Measurements from ENCODE around the gene KIF4A. TPM values are rescaled to one million over a fixed set of nuclear protein-coding genes. Genes with fewer than 3 reads are reported as not detected.

The KIF4A gene
- total RNA-seq, 1 donor from 2014 or later, result 0.19 TPM

DNA sequence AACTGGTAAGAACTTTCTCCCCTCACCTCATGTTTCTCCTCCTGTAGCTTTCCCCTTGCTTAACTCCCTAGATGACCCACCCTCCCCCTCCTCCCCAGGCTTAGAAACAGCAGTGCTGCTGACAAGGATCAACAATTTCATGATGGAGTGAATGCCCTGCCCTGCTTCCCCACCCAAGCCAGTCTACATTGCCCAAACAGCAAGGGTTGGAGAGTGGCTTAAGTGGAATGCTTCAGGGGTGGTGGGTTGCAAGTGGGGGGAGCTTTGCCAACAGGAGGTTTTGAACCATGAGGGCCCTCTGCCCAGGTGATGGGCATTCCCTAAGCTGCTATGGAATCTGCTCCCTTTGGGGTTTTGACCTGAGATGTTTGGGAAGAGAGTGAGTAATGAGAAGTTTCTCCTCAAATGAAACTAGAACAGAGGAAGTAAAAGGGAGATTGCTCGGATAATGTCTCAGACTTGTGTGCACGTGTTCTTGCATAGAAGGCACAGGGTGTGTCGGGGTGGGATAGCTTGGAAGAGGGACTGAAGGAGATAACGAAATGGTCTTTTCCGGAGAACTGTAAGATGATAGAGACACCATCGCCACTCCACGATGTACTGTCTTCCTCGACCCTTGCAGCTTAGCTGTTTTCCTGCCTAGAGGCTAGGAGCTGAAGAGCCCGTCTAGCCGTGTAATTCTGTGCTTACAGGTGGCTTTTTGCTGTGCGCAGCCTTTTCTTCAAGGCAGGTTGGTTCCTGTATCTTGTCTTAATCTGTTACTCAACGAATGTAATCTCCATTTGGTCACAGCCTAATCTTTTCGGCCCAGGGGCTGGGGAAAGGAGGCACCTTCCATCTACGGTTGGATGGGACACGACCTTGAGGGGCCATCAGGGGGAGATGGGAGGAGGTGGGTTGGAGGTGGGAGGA is 143.3 kb downstream of the KIF4A start:
- DNase-seq, result no peak
- intact Hi-C loops (cut with DNase I), result no loop called here
- no peak for ATAC-seq (ENCODE audit: poor library complexity)

DNA sequence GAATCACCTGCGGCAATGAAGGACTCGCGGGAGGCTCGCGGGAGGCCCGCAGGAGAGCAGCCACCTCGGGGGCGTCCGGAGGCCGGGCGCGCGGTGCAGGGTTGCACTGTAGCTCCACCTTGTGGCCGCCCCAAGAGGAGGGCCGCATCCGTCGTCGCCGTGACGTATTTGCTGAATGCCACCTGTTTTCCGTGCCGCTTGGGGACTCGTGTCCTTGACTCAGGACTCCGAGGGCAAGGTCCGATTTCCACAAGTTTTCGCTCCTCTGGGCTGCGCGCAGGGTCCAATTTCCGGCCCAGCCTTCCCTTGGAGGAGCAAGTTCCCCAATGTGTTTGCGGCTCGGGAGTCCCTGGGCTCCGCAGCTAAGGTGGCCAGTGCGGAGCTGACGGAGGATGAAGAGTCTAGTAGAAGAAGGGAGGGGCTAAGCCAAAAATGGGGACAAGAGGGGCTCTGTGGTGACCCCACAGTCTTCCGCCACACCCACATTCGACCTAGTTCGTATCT is 144.0 kb downstream of the KIF4A start:
- intact Hi-C loops (cut with DNase I), result no loop called here
- DNase-seq (peak; percentile 74), ATAC-seq (ENCODE audit: poor library complexity) (peak; percentile 85)

DNA sequence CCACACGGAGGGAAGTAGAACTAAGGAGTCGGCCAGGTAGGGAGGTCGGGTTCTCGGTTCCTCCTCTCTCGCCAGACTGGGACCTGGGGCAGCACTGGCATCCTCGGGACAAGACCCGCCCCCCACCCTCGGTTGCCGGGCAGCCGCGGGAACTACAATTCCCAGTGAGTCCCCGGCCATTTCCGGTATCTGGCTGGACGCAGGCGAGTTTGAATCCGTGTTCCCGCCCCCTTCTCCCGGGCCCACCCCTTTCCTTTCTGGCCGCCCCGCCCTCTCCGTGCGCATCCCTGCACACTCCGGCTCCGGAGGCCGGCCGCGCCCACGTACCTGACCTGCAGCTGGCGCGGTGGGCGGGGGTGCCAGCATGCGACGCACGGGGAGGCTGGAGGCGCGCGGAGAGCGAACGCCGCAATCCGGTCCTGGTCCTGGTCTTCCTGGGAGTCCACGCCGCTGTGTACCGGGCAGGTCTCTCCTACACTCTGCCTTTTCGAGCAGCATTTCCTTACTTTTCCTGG is 144.5 kb downstream of the KIF4A start:
- intact Hi-C loops (cut with DNase I), result no loop called here
- DNase-seq (peak; percentile 89), ATAC-seq (ENCODE audit: poor library complexity) (peak; percentile 97)

- ATAC-seq (ENCODE audit: poor library complexity), result peak; percentile 70
- DNase-seq, result peak; percentile 54
- intact Hi-C loops (cut with DNase I), result no loop called here
These were observed 145.1 kb downstream of the KIF4A start for GRCh38 chrX:70434914-70435586.

DNA sequence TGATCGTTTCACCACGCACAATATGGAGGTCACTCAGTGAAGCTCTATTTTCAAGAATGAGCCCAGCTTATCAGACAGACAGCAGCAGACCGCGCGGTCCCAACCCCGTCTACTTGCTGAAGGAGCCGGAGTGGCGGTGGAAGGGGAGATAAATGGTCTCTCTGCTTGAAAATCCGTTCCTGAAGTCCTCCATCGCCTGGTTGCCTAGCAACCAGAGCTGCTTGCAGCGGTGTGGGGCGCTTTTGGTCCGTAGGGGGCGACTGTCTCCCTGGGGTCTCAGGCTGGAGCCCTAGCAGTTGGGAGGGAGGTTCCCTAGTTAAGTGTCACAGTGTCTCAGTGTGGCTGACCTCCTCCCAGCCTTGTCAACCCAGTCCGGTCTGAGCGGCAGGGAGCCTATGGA is 146.4 kb downstream of the KIF4A start:
- intact Hi-C loops (cut with DNase I), result no loop called here
- ATAC-seq (ENCODE audit: poor library complexity) (no peak), DNase-seq (no peak)

GRCh38 chrX:70437011-70437410 is 147.1 kb downstream of the KIF4A start:
- ATAC-seq (ENCODE audit: poor library complexity) (no peak), DNase-seq (no peak)
- intact Hi-C loops (cut with DNase I), result no loop called here

DNA sequence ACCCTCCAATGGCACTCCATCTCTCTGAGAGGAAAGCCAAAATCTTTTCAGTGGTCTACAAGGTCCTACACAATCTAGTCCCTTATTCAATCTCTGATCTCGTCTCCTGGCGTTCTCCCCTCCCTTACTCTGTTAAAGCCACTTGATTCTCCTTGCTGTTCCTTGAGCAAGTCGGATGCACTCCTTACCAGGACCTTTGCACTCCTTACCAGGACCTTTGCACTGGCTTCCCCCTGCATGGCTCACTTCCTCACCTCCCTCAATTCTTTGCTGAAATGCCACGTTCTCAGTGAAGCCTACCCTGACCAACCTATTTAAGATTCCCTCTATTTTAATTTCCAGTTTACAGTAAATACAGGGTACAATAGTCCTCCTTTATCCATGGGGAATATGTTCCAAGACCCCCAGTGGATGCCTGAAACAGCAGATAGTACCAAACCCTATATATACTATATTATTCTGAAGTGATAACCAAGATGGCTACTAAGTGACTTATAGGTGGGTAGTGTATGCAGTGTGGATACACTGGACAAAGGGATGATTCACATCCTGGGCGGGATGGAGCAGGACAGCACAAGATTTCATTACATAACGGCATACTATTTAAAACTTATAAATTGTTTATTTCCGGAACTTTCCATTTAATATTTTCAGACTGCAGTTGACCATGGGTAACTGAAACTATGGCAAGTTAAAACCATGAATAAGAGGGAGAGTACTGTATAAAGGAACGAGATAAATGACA is 148.2 kb downstream of the KIF4A start:
- intact Hi-C loops (cut with DNase I), result no loop called here
- DNase-seq, result no peak
- no peak for ATAC-seq (ENCODE audit: poor library complexity)

GRCh38 chrX:70439016-70439415 is 149.1 kb downstream of the KIF4A start:
- intact Hi-C loops (cut with DNase I), result no loop called here

DNA sequence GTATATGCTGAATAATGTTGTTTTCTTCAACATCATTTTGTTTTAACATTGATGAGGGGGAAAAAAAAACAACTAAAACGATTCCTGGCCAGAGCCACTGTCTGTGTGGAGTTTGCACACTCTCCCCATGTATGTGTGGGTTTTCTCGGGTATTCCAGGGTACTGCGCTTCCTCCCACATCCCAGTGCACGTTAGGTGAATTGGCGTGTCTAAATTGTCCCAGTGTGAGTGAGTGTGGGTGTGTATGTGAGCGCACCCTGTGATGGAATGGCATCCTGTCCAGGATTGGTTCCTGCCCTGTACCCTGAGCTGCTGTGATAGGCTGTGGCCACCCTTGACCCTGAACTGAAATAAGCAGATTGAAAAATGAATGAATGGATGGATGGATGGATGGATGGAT is 152.3 kb downstream of the KIF4A start:
- ATAC-seq (ENCODE audit: poor library complexity) (no peak), DNase-seq (no peak)
- intact Hi-C loops (cut with DNase I), result no loop called here

More at GRCh38 chrX:70439016-70439415, 149.1 kb downstream of the KIF4A start:
- ATAC-seq (ENCODE audit: poor library complexity) (no peak), DNase-seq (no peak)

GRCh38 chrX:70444326-70444945 is 154.5 kb downstream of the KIF4A start, which contains the start of gene DLG3:
TSS of gene DLG3 (plus strand) at chrX:70444835. CDS start at chrX:70445202, 367 bp downstream.
- DNase-seq (peak; percentile 49), ATAC-seq (ENCODE audit: poor library complexity) (no peak)
- intact Hi-C loops (cut with DNase I), result no loop called here

DNA sequence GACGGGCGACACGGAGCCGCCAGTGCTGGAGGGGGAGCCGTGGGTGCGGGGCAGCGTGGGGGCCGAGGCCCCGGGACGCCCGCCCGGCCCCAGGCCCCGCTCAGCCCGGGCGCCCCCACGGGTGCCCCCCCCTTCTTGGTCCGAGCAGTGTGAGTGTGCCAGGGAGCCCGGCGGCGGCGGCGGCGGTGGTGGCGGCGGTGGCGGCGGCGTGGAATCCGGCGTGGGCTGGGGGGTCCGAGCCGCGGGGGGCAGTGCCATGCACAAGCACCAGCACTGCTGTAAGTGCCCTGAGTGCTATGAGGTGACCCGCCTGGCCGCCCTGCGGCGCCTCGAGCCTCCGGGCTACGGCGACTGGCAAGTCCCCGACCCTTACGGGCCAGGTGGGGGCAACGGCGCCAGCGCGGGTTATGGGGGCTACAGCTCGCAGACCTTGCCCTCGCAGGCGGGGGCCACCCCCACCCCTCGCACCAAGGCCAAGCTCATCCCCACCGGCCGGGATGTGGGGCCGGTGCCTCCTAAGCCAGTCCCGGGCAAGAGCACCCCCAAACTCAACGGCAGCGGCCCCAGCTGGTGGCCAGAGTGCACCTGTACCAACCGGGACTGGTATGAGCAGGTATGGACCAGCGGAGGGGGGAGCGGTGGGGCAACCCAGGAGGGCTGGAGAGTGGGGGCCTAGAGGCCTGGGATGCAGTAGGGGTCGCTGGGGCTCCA is 155.2 kb downstream of the KIF4A start:
- no peak for ATAC-seq (ENCODE audit: poor library complexity)
- intact Hi-C loops (cut with DNase I), result no loop called here
- DNase-seq, result no peak

- DNase-seq (no peak), ATAC-seq (ENCODE audit: poor library complexity) (no peak)
- intact Hi-C loops (cut with DNase I), result no loop called here
These were observed 156.0 kb downstream of the KIF4A start for GRCh38 chrX:70445951-70446350.

GRCh38 chrX:70446380-70447350 is 156.8 kb downstream of the KIF4A start:
- DNase-seq (no peak), ATAC-seq (ENCODE audit: poor library complexity) (no peak)
- intact Hi-C loops (cut with DNase I), result no loop called here

- intact Hi-C loops (cut with DNase I), result no loop called here
- no peak for ATAC-seq (ENCODE audit: poor library complexity)
- DNase-seq, result no peak
These were observed 159.6 kb downstream of the KIF4A start for GRCh38 chrX:70449457-70449966.

DNA sequence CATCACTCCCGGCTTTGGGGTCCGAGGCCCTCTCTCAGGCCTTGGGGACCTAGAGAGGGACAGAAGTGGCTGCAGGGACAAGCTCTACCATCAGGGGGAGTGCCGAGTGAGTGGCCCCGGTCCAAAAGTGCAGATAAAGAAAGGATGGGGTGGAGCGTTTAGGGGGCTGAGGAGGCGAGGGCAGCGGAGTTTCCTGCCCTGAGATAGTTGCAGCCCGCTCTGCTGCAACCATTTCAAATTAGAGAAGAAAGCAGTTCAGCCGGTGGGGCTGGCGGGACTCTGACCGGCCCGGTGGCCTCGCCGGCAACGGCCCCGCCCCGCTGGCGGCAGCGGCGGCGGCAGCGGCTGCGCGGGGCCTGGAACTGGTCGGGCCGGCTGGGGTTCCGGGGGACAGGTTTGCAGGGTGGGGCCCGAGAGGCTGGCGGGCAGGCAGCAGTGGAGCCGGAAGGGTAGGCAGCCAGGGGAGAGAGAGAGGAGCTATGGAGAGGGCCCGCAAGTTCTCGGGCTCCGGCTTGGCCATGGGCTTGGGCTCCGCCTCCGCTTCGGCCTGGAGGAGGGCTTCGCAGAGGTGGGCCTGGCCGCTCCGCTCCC is 162.3 kb downstream of the KIF4A start:
- ATAC-seq (ENCODE audit: poor library complexity) (peak; percentile 62), DNase-seq (peak; percentile 69)
- intact Hi-C loops (cut with DNase I), result no loop called here

GRCh38 chrX:70453024-70453618 is 163.2 kb downstream of the KIF4A start:
- intact Hi-C loops (cut with DNase I), result no loop called here
- DNase-seq, result no peak
- ATAC-seq (ENCODE audit: poor library complexity), result no peak

Measured in Right ventricle myocardium superior (tissue), 1 donor.